HL-60 (cell line): Measurements from ENCODE around the gene PELI2.

Experiments
- DNase-seq, 2 experiments: peaks; one replicate each; pipeline ENCODE4 v3.0.0-alpha.2; 2010 to 2020; ENCODE audit warnings: low read depth in 1 of 2, low spot score in 1 of 2
- H3K27ac ChIP-seq: fragments of 250-450 bp; sonication (Bioruptor Pico); replicated peaks from 2 replicates; pipeline ENCODE4 v1.5.1; 2020; ENCODE audit warnings: mild to moderate bottlenecking, moderate library complexity
- H3K27me3 ChIP-seq: fragments of 250-450 bp; sonication (Bioruptor Pico); 2 replicates; pipeline ENCODE4 v1.5.1; 2021; ENCODE audit warnings: mild to moderate bottlenecking, moderate library complexity; ENCODE audit not compliant: insufficient read depth, poor library complexity, severe bottlenecking
- H3K4me3 ChIP-seq: replicated peaks from 2 replicates; pipeline ENCODE4 v1.5.1; 2011; ENCODE audit warnings: mild to moderate bottlenecking, control low read depth, low read length; ENCODE audit not compliant: insufficient read depth
- GABPA ChIP-seq: IDR thresholded peaks from 2 replicates; pipeline ENCODE4 v1.6.1; 2012; ENCODE audit warnings: low read depth
- POLR2AphosphoS5 ChIP-seq: IDR thresholded peaks from 2 replicates; pipeline ENCODE4 v1.6.1; 2012; ENCODE audit warnings: low read depth
- REST ChIP-seq: IDR thresholded peaks from 2 replicates; pipeline ENCODE4 v1.6.1; 2012; ENCODE audit warnings: low read depth; ENCODE audit not compliant: insufficient replicate concordance
- SPI1 ChIP-seq: IDR thresholded peaks from 2 replicates; pipeline ENCODE4 v1.6.1; 2012; ENCODE audit warnings: low read depth, mild to moderate bottlenecking, borderline replicate concordance
- TF ChIP-seq, protein P1 (sequence below): IDR thresholded peaks from one replicate; pipeline ENCODE4 v1.5.1; 2011; ENCODE audit warnings: low read length, control low read depth, inconsistent platforms; ENCODE audit not compliant: insufficient read depth

PELI2 gene

DNA sequence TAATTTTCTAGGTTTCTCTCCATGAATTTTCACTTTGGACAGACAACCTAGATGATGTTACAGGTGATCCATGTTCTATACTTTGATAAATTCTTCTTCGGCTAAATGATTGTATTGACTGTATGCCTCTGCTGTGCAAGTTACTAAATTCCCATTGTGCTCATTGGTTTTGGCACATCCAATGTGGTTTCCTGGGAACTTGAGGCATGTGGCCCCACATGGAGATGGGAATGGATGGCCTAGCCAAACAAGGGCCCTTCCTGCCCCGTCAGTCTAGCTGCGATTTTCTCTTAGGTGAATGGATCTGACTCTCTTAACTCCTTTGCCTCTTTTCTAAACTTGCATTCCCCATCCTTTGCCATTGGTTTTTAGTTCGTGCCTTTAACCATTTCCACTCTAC, 186.2 kb downstream of the PELI2 start:
- DNase-seq: no peak
- H3K27ac ChIP-seq: no peak overlapping the region
- no peak overlapping the region for H3K4me3 ChIP-seq
- no peaks in the 10 kb centered on the region for H3K27me3 ChIP-seq
- TF ChIP-seq POLR2AphosphoS5 (no peak), GABPA (no peak), SPI1 (no peak), REST (no peak)
- TF ChIP-seq, protein P1, sequence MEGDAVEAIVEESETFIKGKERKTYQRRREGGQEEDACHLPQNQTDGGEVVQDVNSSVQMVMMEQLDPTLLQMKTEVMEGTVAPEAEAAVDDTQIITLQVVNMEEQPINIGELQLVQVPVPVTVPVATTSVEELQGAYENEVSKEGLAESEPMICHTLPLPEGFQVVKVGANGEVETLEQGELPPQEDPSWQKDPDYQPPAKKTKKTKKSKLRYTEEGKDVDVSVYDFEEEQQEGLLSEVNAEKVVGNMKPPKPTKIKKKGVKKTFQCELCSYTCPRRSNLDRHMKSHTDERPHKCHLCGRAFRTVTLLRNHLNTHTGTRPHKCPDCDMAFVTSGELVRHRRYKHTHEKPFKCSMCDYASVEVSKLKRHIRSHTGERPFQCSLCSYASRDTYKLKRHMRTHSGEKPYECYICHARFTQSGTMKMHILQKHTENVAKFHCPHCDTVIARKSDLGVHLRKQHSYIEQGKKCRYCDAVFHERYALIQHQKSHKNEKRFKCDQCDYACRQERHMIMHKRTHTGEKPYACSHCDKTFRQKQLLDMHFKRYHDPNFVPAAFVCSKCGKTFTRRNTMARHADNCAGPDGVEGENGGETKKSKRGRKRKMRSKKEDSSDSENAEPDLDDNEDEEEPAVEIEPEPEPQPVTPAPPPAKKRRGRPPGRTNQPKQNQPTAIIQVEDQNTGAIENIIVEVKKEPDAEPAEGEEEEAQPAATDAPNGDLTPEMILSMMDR: no peak

DNA sequence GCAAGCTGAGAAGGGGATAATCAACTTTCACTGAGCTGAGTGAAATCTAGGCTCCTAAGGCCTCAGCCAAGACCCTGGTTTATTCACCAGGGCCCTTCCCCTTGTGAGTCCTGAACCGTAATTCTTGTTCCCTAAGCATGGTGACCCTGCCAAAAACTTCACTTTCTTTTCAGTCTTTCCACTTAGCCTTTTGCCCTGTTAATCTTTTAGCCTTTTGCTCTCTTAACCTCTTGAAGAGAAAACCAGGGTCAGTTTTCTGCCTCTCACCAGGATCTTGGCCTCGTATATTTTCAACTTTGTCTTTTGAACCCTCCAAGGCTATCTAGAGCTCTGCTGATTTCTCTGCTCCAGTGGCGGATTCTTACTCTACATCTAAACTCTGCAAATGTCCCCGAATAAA, 191.0 kb downstream of the PELI2 start:
- no peaks in the 10 kb centered on the region for H3K27me3 ChIP-seq
- H3K4me3 ChIP-seq: no peak overlapping the region
- DNase-seq: no peak
- H3K27ac ChIP-seq: no peak overlapping the region
- no peak for TF ChIP-seq POLR2AphosphoS5
- TF ChIP-seq SPI1: no peak
- no peak for TF ChIP-seq REST
- no peak for TF ChIP-seq GABPA
- TF ChIP-seq, protein P1: no peak

DNA sequence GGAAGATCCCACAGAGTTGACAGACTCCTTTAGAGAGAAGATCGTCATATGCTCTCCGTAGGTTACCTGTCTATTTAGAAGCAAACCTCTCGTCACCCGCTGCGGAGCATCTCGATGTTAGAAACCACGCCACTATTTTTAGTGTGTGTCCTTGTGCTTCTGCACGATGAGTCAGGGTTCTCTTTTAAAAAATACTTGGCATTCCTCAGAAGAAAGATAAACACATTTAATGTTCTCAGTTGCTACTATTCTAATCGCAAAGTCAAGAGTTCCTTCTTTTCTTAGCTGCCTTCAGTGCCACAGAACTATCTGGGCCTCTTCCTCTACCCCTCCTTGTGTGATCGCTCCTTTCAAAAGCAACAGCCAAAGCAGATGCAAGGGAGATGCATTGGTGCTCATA, 192.4 kb downstream of the PELI2 start:
- TF ChIP-seq SPI1: no peak
- no peak for TF ChIP-seq REST
- TF ChIP-seq, protein P1: no peak
- TF ChIP-seq GABPA: no peak
- no peak for TF ChIP-seq POLR2AphosphoS5
- H3K27ac ChIP-seq: no peak overlapping the region
- H3K4me3 ChIP-seq: no peak overlapping the region
- no peak for DNase-seq
- H3K27me3 ChIP-seq: no peaks in the 10 kb centered on the region
